Mammary epithelial cell (primary cell): ENCODE measurements around the gene NEK9.

Source experiments
- CTCF ChIP-seq, 2 donors: IDR thresholded peaks in 1 of 2; conservative IDR thresholded peaks in 1 of 2; 2 replicates each; pipeline ENCODE4 v1.5.1; 2011 to 2012; ENCODE audit warnings: inconsistent platforms in 2 of 2, low read length in 2 of 2, mild to moderate bottlenecking in 2 of 2, control low read depth in 1 of 2, low read depth in 1 of 2; ENCODE audit not compliant: insufficient read depth in 1 of 2; ENCODE audit errors: extremely low read depth in 1 of 2
- EZH2 ChIP-seq: IDR thresholded peaks from 2 replicates; pipeline ENCODE4 v1.6.1; 2012; ENCODE audit warnings: low read length, inconsistent platforms, borderline replicate concordance

GRCh38 chr14:75077794-75078193 is 49.1 kb downstream of the NEK9 start:
- no peak for TF ChIP-seq CTCF (conservative IDR thresholded peaks at IDR 0.05 in 1 of 2, IDR thresholded peaks at IDR 0.05 in 1 of 2; ENCODE audit: extremely low read depth in 1 of 2, insufficient read depth in 1 of 2, low read depth in 1 of 2, low read length in 2 of 2)
- TF ChIP-seq EZH2 = no peak
